ENCODE data around the gene TLE6. TPM values are rescaled to one million over a fixed set of nuclear protein-coding genes. Genes with fewer than 3 reads are reported as not detected.
"Not testable (repeated sequence)": the region's sequence is repeated elsewhere in the genome, so short reads cannot be mapped to it uniquely, and the experiment has no call there.

The TLE6 gene
- total RNA-seq, 2 donors from 2014 or later: 5.3 to 7.8 TPM

DNA sequence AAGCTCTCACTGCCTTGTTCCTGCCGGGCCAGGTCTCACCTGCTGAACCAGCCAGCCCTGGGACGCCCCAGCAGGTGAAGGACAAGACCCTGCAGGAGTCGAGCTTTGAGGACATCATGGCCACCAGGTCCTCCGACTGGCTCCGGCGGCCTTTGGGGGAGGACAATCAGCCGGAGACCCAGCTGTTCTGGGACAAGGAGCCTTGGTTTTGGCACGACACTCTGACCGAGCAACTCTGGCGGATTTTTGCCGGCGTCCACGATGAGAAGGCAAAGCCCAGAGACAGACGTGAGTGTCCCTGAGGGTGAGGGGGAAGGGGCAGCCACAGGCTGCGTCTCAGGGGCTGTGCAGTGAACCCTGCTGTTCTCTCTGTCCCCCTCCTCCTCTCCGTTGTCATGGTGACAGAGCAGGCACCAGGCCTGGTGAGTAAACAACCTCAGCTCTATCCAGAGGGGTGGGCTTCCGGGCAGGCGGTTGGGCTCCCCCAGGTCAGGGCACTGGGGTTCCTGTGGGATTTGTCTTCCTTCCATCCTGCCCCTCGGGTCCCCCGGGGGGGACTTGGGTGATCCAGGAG, 9.7 kb downstream of the TLE6 start:
- Histone ChIP-seq H3K9me3 (no peaks in the 10 kb centered on the region), H3K4me1 (ENCODE audit: control insufficient read depth in 1 of 2, low read depth in 2 of 2) (peaks cover 11 to 26% of the 10 kb centered on the region in 2 donors), H3K27ac (no peak overlapping the region), H3K36me3 (no peaks in the 10 kb centered on the region), H3K4me3 (no peak overlapping the region), H3K27me3 (replicated peaks; ENCODE audit: insufficient read depth) (no peaks in the 10 kb centered on the region)
- DNase-seq (ENCODE audit: low spot score) (no peak), ATAC-seq (ENCODE audit: insufficient number of reproducible peaks, low FRiP score, low read depth) (no peak)
- TF ChIP-seq, protein P1, sequence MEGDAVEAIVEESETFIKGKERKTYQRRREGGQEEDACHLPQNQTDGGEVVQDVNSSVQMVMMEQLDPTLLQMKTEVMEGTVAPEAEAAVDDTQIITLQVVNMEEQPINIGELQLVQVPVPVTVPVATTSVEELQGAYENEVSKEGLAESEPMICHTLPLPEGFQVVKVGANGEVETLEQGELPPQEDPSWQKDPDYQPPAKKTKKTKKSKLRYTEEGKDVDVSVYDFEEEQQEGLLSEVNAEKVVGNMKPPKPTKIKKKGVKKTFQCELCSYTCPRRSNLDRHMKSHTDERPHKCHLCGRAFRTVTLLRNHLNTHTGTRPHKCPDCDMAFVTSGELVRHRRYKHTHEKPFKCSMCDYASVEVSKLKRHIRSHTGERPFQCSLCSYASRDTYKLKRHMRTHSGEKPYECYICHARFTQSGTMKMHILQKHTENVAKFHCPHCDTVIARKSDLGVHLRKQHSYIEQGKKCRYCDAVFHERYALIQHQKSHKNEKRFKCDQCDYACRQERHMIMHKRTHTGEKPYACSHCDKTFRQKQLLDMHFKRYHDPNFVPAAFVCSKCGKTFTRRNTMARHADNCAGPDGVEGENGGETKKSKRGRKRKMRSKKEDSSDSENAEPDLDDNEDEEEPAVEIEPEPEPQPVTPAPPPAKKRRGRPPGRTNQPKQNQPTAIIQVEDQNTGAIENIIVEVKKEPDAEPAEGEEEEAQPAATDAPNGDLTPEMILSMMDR (IDR thresholded peaks at IDR 0.05): no peak

DNA sequence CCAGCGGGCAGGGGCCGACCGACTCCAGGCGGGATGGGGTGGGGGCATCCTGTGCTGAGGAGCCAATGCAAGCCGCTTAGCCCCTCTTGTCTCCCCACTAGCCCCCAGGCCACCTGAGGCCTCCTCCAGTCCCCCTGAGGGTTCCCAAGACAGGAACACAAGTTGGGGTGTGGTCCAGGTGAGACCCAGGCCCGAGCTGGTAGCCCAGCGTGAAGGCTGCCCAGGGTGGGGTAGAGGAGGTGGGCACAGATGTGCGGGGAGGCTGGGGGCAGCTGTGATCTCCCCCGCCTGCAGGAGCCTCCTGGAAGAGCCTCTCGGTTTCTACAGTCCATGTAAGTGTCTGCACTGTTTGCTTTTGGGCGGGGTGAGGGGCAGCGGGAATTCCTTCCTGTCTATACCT, 10.4 kb downstream of the TLE6 start:
- peaks cover 7 to 19% of the 10 kb centered on the region in 2 donors for H3K4me1 ChIP-seq (ENCODE audit: control insufficient read depth in 1 of 2, low read depth in 2 of 2)
- no peaks in the 10 kb centered on the region for H3K36me3 ChIP-seq
- DNase-seq (ENCODE audit: low spot score) (no peak), ATAC-seq (ENCODE audit: insufficient number of reproducible peaks, low FRiP score, low read depth) (no peak)
- H3K27ac ChIP-seq: no peak overlapping the region
- H3K9me3 ChIP-seq: no peaks in the 10 kb centered on the region
- no peak overlapping the region for H3K4me3 ChIP-seq
- H3K27me3 ChIP-seq (replicated peaks; ENCODE audit: insufficient read depth): no peaks in the 10 kb centered on the region
- TF ChIP-seq, protein P1 (IDR thresholded peaks at IDR 0.05): no peak

DNA sequence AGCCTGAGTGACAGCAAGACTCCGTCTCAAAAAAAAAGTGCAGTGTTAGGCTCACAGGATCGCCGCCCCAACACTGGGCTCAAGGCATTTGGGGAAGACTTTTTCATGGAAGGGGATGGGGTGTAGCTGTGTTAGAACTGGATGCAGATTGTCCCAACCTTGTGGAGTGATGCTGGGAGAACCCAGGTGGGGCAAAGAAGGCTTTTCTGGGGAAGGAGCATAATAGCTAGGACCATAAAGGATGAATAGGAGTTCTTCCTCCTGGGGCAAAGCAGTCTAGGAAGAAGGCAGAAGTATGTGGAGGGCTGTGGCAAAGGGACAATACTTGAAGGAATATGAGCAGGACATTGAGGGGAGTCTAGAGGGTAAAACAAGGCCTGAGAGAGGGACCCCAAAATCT, 11.2 kb downstream of the TLE6 start:
- Histone ChIP-seq H3K4me1 (ENCODE audit: control insufficient read depth in 1 of 2, low read depth in 2 of 2) (peaks cover 3 to 13% of the 10 kb centered on the region in 2 donors), H3K27ac (no peak overlapping the region), H3K27me3 (replicated peaks; ENCODE audit: insufficient read depth) (no peaks in the 10 kb centered on the region), H3K36me3 (no peaks in the 10 kb centered on the region), H3K9me3 (no peaks in the 10 kb centered on the region), H3K4me3 (no peak overlapping the region)
- TF ChIP-seq, protein P1 (IDR thresholded peaks at IDR 0.05): no peak
- DNase-seq (ENCODE audit: low spot score) (no peak), ATAC-seq (ENCODE audit: insufficient number of reproducible peaks, low FRiP score, low read depth) (no peak)

DNA sequence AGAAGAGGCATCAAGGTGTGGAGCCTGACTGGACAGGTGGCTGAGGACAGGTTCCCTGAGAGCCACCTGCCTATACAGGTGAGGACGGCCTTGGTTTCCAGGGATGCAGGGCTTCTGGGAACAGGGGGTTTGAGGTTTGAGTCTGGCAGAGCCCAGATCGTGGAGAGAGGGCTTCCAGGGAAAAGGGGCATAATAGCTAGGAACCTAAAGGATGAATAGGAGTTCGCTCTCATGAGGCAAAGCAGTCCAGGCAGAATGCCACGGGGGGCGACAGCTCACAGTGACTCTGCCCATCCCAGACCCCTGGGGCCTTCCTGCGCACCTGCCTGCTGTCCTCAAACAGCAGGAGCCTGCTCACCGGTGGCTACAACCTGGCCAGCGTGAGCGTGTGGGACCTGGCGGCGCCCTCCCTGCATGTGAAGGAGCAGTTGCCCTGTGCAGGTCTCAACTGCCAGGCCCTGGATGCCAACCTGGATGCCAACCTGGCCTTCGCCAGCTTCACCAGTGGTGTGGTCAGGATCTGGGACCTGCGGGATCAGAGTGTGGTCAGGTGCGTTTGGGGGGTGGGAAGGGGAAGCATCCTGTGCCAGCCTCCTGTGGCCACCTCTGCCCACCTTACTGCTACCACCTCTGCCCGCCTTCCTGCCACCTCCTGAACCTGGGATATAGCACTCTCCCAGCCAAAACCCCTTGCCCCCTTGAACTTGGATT, 12.0 kb downstream of the TLE6 start:
- Histone ChIP-seq H3K27ac (no peak overlapping the region), H3K27me3 (replicated peaks; ENCODE audit: insufficient read depth) (no peaks in the 10 kb centered on the region), H3K36me3 (no peaks in the 10 kb centered on the region), H3K4me1 (ENCODE audit: control insufficient read depth in 1 of 2, low read depth in 2 of 2) (peaks cover 0 to 6% of the 10 kb centered on the region in 2 donors), H3K9me3 (no peaks in the 10 kb centered on the region), H3K4me3 (no peak overlapping the region)
- TF ChIP-seq, protein P1 (IDR thresholded peaks at IDR 0.05): no peak
- ATAC-seq (ENCODE audit: insufficient number of reproducible peaks, low FRiP score, low read depth) (no peak), DNase-seq (ENCODE audit: low spot score) (no peak)

DNA sequence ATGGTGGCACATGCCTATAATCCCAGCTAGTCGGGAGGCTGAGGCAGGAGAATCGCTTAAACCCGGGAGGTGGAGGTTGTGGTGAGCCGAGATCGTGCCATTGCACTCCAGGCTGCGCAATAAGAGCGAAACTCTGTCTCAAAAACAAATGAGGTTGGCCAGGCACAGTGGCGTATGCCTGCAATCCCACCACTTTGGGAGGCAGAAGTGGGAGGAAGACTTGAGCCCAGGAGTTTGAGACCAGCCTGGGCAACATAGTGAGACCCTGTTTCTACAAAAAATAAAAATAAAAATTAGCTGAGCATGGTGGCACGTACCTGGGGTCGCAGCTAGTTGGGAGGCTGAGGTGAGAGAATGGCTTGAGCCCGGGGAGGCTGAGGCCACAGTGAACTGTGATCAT, 15.0 kb downstream of the TLE6 start:
- not testable (repeated sequence) for DNase-seq (ENCODE audit: low spot score); ATAC-seq (ENCODE audit: insufficient number of reproducible peaks, low FRiP score, low read depth); H3K9me3 ChIP-seq; H3K4me1 ChIP-seq (ENCODE audit: control insufficient read depth in 1 of 2, low read depth in 2 of 2); H3K27me3 ChIP-seq (replicated peaks; ENCODE audit: insufficient read depth); H3K4me3 ChIP-seq; H3K36me3 ChIP-seq; H3K27ac ChIP-seq
